C4-2B (cell line): Measurements from ENCODE around the gene NELFA.

ENCODE experiments used
- ZFX ChIP-seq: fragments of 450-650 bp; IDR thresholded peaks from 2 replicates; pipeline ENCODE4 v1.6.1; 2017
- TF ChIP-seq, protein P1 (sequence below): fragments of 450-650 bp; conservative IDR thresholded peaks from 2 replicates; pipeline ENCODE4 v1.5.1; 2017; ENCODE audit warnings: mild to moderate bottlenecking

DNA sequence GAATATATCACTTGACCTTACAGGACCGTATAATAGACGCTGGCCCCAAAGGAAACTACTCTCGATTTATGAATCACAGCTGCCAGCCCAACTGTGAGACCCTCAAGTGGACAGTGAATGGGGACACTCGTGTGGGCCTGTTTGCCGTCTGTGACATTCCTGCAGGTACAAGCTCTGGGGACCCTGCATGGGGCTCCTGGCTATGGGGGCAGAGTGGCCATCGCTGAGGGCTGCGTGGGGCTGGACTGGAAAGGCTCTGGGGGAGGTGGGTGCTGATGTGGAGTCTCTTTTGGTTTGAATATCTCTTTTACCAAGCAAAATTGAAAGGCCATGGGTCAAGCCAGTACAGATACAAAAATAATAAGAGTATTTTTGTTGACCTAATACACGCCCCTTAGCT lies 33.9 kb downstream of the NELFA start:
- TF ChIP-seq, protein P1, sequence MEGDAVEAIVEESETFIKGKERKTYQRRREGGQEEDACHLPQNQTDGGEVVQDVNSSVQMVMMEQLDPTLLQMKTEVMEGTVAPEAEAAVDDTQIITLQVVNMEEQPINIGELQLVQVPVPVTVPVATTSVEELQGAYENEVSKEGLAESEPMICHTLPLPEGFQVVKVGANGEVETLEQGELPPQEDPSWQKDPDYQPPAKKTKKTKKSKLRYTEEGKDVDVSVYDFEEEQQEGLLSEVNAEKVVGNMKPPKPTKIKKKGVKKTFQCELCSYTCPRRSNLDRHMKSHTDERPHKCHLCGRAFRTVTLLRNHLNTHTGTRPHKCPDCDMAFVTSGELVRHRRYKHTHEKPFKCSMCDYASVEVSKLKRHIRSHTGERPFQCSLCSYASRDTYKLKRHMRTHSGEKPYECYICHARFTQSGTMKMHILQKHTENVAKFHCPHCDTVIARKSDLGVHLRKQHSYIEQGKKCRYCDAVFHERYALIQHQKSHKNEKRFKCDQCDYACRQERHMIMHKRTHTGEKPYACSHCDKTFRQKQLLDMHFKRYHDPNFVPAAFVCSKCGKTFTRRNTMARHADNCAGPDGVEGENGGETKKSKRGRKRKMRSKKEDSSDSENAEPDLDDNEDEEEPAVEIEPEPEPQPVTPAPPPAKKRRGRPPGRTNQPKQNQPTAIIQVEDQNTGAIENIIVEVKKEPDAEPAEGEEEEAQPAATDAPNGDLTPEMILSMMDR: no peak
- no peak for TF ChIP-seq ZFX
